ENCODE results near the gene TTC34.

- no peak for TF ChIP-seq CTCF (IDR thresholded peaks at IDR 0.05)
- no peak for TF ChIP-seq POLR2A (IDR thresholded peaks at IDR 0.05)
- no peak for TF ChIP-seq POLR2AphosphoS5 (IDR thresholded peaks at IDR 0.05)
Observed at GRCh38 chr1:2631136-2632050, 170.1 kb downstream of the TTC34 start.
